ENCODE data around the gene STX11. TPM values are rescaled to one million over a fixed set of nuclear protein-coding genes. Genes with fewer than 3 reads are reported as not detected.

Gene STX11
- total RNA-seq, 1 experiment from 2014 or later: not detected

GRCh38 chr6:144134737-144135136 is 15.6 kb upstream of the STX11 start:
- in situ Hi-C loops (cut with HindIII; ENCODE audit: low pct_unique_long_range_greater_than_20kb, low sequenced_read_pairs): no loop called here
- no peak for DNase-seq (ENCODE audit: low read depth)

- DNase-seq (ENCODE audit: low read depth): no peak
- in situ Hi-C loops (cut with HindIII; ENCODE audit: low pct_unique_long_range_greater_than_20kb, low sequenced_read_pairs): no loop called here
These were observed 11.8 kb upstream of the STX11 start for GRCh38 chr6:144138542-144138941.

GRCh38 chr6:144139817-144140216 is 10.5 kb upstream of the STX11 start:
- DNase-seq (ENCODE audit: low read depth): no peak
- in situ Hi-C loops (cut with HindIII; ENCODE audit: low pct_unique_long_range_greater_than_20kb, low sequenced_read_pairs): no loop called here

GRCh38 chr6:144140867-144141266 is 9.4 kb upstream of the STX11 start:
- no peak for DNase-seq (ENCODE audit: low read depth)
- in situ Hi-C loops (cut with HindIII; ENCODE audit: low pct_unique_long_range_greater_than_20kb, low sequenced_read_pairs): no loop called here

GRCh38 chr6:144141470-144141869 is 8.8 kb upstream of the STX11 start:
- in situ Hi-C loops (cut with HindIII; ENCODE audit: low pct_unique_long_range_greater_than_20kb, low sequenced_read_pairs): no loop called here
- DNase-seq (ENCODE audit: low read depth): no peak

GRCh38 chr6:144143106-144143505 is 7.2 kb upstream of the STX11 start:
- DNase-seq (ENCODE audit: low read depth): no peak
- in situ Hi-C loops (cut with HindIII; ENCODE audit: low pct_unique_long_range_greater_than_20kb, low sequenced_read_pairs): no loop called here

- no peak for DNase-seq (ENCODE audit: low read depth)
- in situ Hi-C loops (cut with HindIII; ENCODE audit: low pct_unique_long_range_greater_than_20kb, low sequenced_read_pairs): no loop called here
These were observed 6.4 kb upstream of the STX11 start for GRCh38 chr6:144143878-144144277.

GRCh38 chr6:144144996-144145395 is 5.3 kb upstream of the STX11 start:
- no peak for DNase-seq (ENCODE audit: low read depth)
- in situ Hi-C loops (cut with HindIII; ENCODE audit: low pct_unique_long_range_greater_than_20kb, low sequenced_read_pairs): no loop called here

- in situ Hi-C loops (cut with HindIII; ENCODE audit: low pct_unique_long_range_greater_than_20kb, low sequenced_read_pairs): no loop called here
- DNase-seq (ENCODE audit: low read depth): no peak
These were observed 4.8 kb upstream of the STX11 start for GRCh38 chr6:144145541-144145940.

GRCh38 chr6:144148886-144149285 is 1.4 kb upstream of the STX11 start:
- no peak for DNase-seq (ENCODE audit: low read depth)
- in situ Hi-C loops (cut with HindIII; ENCODE audit: low pct_unique_long_range_greater_than_20kb, low sequenced_read_pairs): no loop called here

- in situ Hi-C loops (cut with HindIII; ENCODE audit: low pct_unique_long_range_greater_than_20kb, low sequenced_read_pairs): no loop called here
- no peak for DNase-seq (ENCODE audit: low read depth)
These were observed 791 bp upstream of the STX11 start for GRCh38 chr6:144149558-144149893.

- in situ Hi-C loops (cut with HindIII; ENCODE audit: low pct_unique_long_range_greater_than_20kb, low sequenced_read_pairs): no loop called here
- DNase-seq (ENCODE audit: low read depth): no peak
These were observed 667 bp downstream of the STX11 start for GRCh38 chr6:144150710-144151657.

- no peak for DNase-seq (ENCODE audit: low read depth)
- in situ Hi-C loops (cut with HindIII; ENCODE audit: low pct_unique_long_range_greater_than_20kb, low sequenced_read_pairs): no loop called here
These were observed 2.1 kb downstream of the STX11 start for GRCh38 chr6:144152334-144152900.

GRCh38 chr6:144153260-144153659 is 2.9 kb downstream of the STX11 start:
- no peak for DNase-seq (ENCODE audit: low read depth)
- in situ Hi-C loops (cut with HindIII; ENCODE audit: low pct_unique_long_range_greater_than_20kb, low sequenced_read_pairs): no loop called here

- in situ Hi-C loops (cut with HindIII; ENCODE audit: low pct_unique_long_range_greater_than_20kb, low sequenced_read_pairs): no loop called here
- DNase-seq (ENCODE audit: low read depth): no peak
These were observed 3.7 kb downstream of the STX11 start for GRCh38 chr6:144153971-144154370.

- in situ Hi-C loops (cut with HindIII; ENCODE audit: low pct_unique_long_range_greater_than_20kb, low sequenced_read_pairs): no loop called here
- DNase-seq (ENCODE audit: low read depth): no peak
These were observed 5.2 kb downstream of the STX11 start for GRCh38 chr6:144155529-144155928.

- no peak for DNase-seq (ENCODE audit: low read depth)
- in situ Hi-C loops (cut with HindIII; ENCODE audit: low pct_unique_long_range_greater_than_20kb, low sequenced_read_pairs): no loop called here
These were observed 6.0 kb downstream of the STX11 start for GRCh38 chr6:144156338-144156737.

- no peak for DNase-seq (ENCODE audit: low read depth)
- in situ Hi-C loops (cut with HindIII; ENCODE audit: low pct_unique_long_range_greater_than_20kb, low sequenced_read_pairs): no loop called here
These were observed 6.7 kb downstream of the STX11 start for GRCh38 chr6:144156991-144157390.

GRCh38 chr6:144158133-144158532 is 7.8 kb downstream of the STX11 start:
- peak; percentile 62 for DNase-seq (ENCODE audit: low read depth)
- in situ Hi-C loops (cut with HindIII; ENCODE audit: low pct_unique_long_range_greater_than_20kb, low sequenced_read_pairs): no loop called here

GRCh38 chr6:144159223-144159622 is 8.9 kb downstream of the STX11 start:
- DNase-seq (ENCODE audit: low read depth): no peak
- in situ Hi-C loops (cut with HindIII; ENCODE audit: low pct_unique_long_range_greater_than_20kb, low sequenced_read_pairs): no loop called here
